ENCODE measurements around the gene HEPHL1.
"Not testable (repeated sequence)": the region's sequence is repeated elsewhere in the genome, so short reads cannot be mapped to it uniquely, and the experiment has no call there.

Gene HEPHL1

DNA sequence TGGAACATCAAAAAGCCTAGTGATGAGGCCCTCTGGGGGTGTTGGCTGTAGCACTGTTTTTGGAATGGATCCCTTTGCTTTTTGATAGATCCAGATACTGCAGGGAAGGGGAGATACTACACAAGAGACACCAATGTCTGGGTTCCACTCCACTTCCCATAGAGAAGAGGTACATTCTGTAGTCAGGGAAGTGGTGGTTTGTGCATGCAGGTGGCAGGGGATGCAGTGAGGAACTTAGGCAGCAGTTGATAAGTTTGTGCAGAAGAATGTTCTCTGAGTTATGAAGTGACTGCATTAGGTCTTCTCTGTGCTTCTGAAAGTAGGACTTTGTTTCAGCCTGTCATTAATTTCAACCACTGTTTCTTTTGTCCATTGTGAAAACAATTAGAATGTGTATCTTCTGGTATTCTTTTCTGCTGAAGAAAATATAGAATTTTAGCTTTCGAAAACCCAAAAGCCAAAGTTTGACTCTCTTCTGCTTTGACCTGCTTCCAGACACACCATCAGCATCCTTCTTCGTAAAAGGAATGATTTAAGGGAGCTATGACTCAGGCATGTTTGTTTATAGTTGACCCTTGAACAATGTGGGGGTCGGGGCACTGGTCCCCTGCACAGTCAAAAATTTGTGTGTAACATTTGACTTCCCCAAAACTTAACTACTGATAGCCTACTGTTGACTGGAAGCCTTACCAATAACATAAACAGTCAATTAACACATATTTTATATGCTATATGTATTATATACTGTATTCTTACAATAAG, 133.1 kb downstream of the HEPHL1 start:
- no peak for DNase-seq

DNA sequence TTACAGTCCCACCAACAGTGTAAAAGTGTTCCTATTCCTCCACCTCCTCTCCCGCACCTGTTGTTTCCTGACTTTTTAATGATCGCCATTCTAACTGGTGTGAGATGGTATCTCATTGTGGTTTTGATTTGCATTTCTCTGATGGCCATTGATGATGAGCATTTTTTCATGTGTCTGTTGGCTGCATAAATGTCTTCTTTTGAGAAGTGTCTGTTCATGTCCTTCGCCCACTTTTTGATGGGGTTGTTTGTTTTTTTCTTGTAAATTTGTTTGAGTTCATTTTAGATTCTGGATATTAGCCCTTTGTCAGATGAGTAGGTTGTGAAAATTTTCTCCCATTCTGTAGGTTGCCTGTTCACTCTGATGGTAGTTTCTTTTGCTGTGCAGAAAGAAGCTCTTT, 136.2 kb downstream of the HEPHL1 start:
- not testable (repeated sequence) for DNase-seq

All from stimulated activated CD4-positive, alpha-beta T cell treated with anti-CD3 and anti-CD28 coated beads, Interleukin-12 subunit alpha, Interleukin-12 subunit beta, amount 100 ng/mL, for 4 hours (primary cell).